ENCODE measurements around the gene CCDC171. TPM values are rescaled to one million over a fixed set of nuclear protein-coding genes. Genes with fewer than 3 reads are reported as not detected.

Gene CCDC171
- total and polyA plus RNA-seq, 2 of the 13 experiments (the other 11 are each of a cell fraction or from before 2014, with no cell fraction given): 0.95 to 2.5 TPM

DNA sequence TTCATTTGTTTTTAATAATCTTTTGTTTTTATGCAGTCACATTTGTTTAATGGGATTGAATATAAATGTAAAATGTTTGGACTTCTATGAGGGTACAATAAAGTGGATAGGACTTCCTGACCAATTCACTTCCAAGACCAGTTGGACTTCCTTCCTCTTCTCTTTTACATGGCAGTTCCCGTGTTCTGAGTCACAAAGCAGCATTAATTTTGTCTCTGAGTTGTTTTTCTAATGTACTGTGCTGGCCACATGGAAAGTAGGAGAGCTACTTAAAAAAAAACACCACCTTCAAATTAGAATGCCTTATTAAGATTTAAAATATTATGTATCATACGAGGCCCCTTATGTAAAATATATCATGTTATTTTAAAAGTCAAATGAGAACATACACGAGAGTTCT is 87.3 kb downstream of the CCDC171 start:
- Histone ChIP-seq H2AFZ (ENCODE audit: low read length) (no peak overlapping the region), H4K20me1 (ENCODE audit: insufficient read depth, low read length) (no peaks in the 10 kb centered on the region), H3K9ac (ENCODE audit: insufficient read depth, low read depth, low read length) (no peak overlapping the region), H3K36me3 (replicated peaks in 1 of 2; ENCODE audit: control insufficient read depth in 1 of 2, insufficient read depth in 2 of 2, low read length in 2 of 2) (no peaks in the 10 kb centered on the region), H3K9me3 (ENCODE audit: low read length) (no peaks in the 10 kb centered on the region), H3K79me2 (ENCODE audit: insufficient read depth, low read length) (no peaks in the 10 kb centered on the region), H3K27ac (ENCODE audit: extremely low read length, insufficient read depth, low read length) (no peak overlapping the region), H3K27me3 (ENCODE audit: control insufficient read depth in 1 of 2, insufficient read depth in 2 of 2, low read length in 2 of 2) (no peaks in the 10 kb centered on the region), H3K4me1 (ENCODE audit: insufficient read depth, low read length) (peaks cover 11% of the 10 kb centered on the region), H3K4me2 (ENCODE audit: low read depth, low read length) (no peak overlapping the region), H3K4me3 (replicated peaks in 1 of 3; ENCODE audit: insufficient read depth in 1 of 3, low read depth in 2 of 3, low read length in 3 of 3) (no peak overlapping the region)
- 57% methylated on average over 3 of the region's 3 CpGs for WGBS (ENCODE audit: low lambda C conversion rate)
- intact Hi-C loops (cut with micrococcal nuclease; ENCODE audit: unreplicated experiment): loop anchor here (5.0 kb wide), 1 partner anchor 182 kb away; no protein-coding TSS in a partner anchor
- in situ Hi-C loops (cut with HindIII; ENCODE audit: extremely low pct_ligation_motif_present, low pct_unique_long_range_greater_than_20kb): no loop called here
- no TSS peak for BruUV-seq (replicated peaks)
- TF ChIP-seq ZSCAN12 (CRISPR knock-in tag; IDR thresholded peaks at IDR 0.05) (no peak), NR2F2 (IDR thresholded peaks at IDR 0.05; ENCODE audit: borderline replicate concordance, low read depth) (no peak), HDAC6 (IDR thresholded peaks at IDR 0.05; ENCODE audit: low read depth, low read length) (no peak), CBX2 (IDR thresholded peaks at IDR 0.05; ENCODE audit: low read depth, low read length) (no peak), CBX2 (CRISPR knock-in tag; IDR thresholded peaks at IDR 0.05; ENCODE audit: low read depth) (no peak), NFATC3 (CRISPR knock-in tag; IDR thresholded peaks at IDR 0.05) (no peak)
- TF ChIP-seq, protein P1, sequence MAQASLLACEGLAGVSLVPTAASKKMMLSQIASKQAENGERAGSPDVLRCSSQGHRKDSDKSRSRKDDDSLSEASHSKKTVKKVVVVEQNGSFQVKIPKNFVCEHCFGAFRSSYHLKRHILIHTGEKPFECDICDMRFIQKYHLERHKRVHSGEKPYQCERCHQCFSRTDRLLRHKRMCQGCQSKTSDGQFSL (CRISPR knock-in tag; IDR thresholded peaks at IDR 0.05): no peak
- ChIA-PET POLR2A (no interaction called here), CTCF (ENCODE audit: low intra/inter-chr PET ratio, low total read pairs) (no interaction called here)
- FAIRE-seq: no peak
- DNase-seq (ENCODE audit: low spot score): no peak
- no peak for ATAC-seq

DNA sequence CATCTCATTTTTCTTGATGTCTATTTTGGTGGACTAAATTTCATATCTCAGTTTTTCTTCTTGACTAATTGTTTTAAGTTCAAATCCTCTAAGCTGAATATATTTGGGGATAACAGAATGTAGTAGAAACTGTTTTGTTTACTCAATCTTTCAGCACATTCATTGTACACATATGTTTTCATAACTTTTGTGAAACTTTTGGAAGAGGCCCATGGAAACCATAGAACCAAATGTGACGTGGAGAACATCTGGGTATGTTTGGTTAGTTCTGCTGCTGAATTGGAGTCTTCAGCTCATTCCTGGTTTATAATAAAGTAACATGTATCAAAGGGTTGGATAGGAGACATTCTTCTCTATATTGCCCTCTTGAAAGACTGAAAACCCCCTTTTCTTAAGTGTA is 88.4 kb downstream of the CCDC171 start:
- no peaks in the 10 kb centered on the region for H3K36me3 ChIP-seq (replicated peaks in 1 of 2; ENCODE audit: control insufficient read depth in 1 of 2, insufficient read depth in 2 of 2, low read length in 2 of 2)
- no peak for DNase-seq (ENCODE audit: low spot score)
- peak overlapping the region; percentile 57; the same call in 1 of the 2 replicates for H3K4me2 ChIP-seq (ENCODE audit: low read depth, low read length)
- in situ Hi-C loops (cut with HindIII; ENCODE audit: extremely low pct_ligation_motif_present, low pct_unique_long_range_greater_than_20kb): no loop called here
- H4K20me1 ChIP-seq (ENCODE audit: insufficient read depth, low read length): no peaks in the 10 kb centered on the region
- 83% methylated on average over 1 of the region's 1 CpG for WGBS (ENCODE audit: low lambda C conversion rate)
- no peak overlapping the region for H3K9ac ChIP-seq (ENCODE audit: insufficient read depth, low read depth, low read length)
- no peak for FAIRE-seq
- no peak overlapping the region for H3K27ac ChIP-seq (ENCODE audit: extremely low read length, insufficient read depth, low read length)
- peaks cover 11% of the 10 kb centered on the region for H3K4me1 ChIP-seq (ENCODE audit: insufficient read depth, low read length)
- no TSS peak for BruUV-seq (replicated peaks)
- H3K4me3 ChIP-seq (replicated peaks in 1 of 3; ENCODE audit: insufficient read depth in 1 of 3, low read depth in 2 of 3, low read length in 3 of 3): no peak overlapping the region
- no peak overlapping the region for H2AFZ ChIP-seq (ENCODE audit: low read length)
- no peak for ATAC-seq
- no peaks in the 10 kb centered on the region for H3K9me3 ChIP-seq (ENCODE audit: low read length)
- POLR2A ChIA-PET: no interaction called here
- no peaks in the 10 kb centered on the region for H3K79me2 ChIP-seq (ENCODE audit: insufficient read depth, low read length)
- CTCF ChIA-PET (ENCODE audit: low intra/inter-chr PET ratio, low total read pairs): no interaction called here
- no peaks in the 10 kb centered on the region for H3K27me3 ChIP-seq (ENCODE audit: control insufficient read depth in 1 of 2, insufficient read depth in 2 of 2, low read length in 2 of 2)
- intact Hi-C loops (cut with micrococcal nuclease; ENCODE audit: unreplicated experiment): loop anchor here (5.0 kb wide), 1 partner anchor 181 kb away; no protein-coding TSS in a partner anchor
- TF ChIP-seq SNAPC2 (CRISPR knock-in tag; IDR thresholded peaks at IDR 0.05): no peak
- TF ChIP-seq ZNF569 (CRISPR knock-in tag; IDR thresholded peaks at IDR 0.05; ENCODE audit: borderline replicate concordance): no peak
- TF ChIP-seq, protein P2, sequence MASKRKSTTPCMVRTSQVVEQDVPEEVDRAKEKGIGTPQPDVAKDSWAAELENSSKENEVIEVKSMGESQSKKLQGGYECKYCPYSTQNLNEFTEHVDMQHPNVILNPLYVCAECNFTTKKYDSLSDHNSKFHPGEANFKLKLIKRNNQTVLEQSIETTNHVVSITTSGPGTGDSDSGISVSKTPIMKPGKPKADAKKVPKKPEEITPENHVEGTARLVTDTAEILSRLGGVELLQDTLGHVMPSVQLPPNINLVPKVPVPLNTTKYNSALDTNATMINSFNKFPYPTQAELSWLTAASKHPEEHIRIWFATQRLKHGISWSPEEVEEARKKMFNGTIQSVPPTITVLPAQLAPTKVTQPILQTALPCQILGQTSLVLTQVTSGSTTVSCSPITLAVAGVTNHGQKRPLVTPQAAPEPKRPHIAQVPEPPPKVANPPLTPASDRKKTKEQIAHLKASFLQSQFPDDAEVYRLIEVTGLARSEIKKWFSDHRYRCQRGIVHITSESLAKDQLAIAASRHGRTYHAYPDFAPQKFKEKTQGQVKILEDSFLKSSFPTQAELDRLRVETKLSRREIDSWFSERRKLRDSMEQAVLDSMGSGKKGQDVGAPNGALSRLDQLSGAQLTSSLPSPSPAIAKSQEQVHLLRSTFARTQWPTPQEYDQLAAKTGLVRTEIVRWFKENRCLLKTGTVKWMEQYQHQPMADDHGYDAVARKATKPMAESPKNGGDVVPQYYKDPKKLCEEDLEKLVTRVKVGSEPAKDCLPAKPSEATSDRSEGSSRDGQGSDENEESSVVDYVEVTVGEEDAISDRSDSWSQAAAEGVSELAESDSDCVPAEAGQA (IDR thresholded peaks at IDR 0.05; ENCODE audit: low read depth): no peak
- TF ChIP-seq, protein P2 (CRISPR knock-in tag; IDR thresholded peaks at IDR 0.05; ENCODE audit: borderline replicate concordance): no peak
- no peak for TF ChIP-seq ZNF468 (CRISPR knock-in tag; IDR thresholded peaks at IDR 0.05)
- TF ChIP-seq ZFYVE20 (CRISPR knock-in tag; IDR thresholded peaks at IDR 0.05; ENCODE audit: borderline replicate concordance, low read depth): no peak
- TF ChIP-seq, protein P3, sequence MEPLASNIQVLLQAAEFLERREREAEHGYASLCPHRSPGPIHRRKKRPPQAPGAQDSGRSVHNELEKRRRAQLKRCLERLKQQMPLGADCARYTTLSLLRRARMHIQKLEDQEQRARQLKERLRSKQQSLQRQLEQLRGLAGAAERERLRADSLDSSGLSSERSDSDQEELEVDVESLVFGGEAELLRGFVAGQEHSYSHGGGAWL (CRISPR knock-in tag; IDR thresholded peaks at IDR 0.05): no peak

All from HepG2 (cell line).